H1 (cell line): ENCODE results near the gene NLRC5. TPM values are rescaled to one million over a fixed set of nuclear protein-coding genes. Genes with fewer than 3 reads are reported as not detected.

Source experiments
- ATF2 ChIP-seq: IDR thresholded peaks from 2 replicates; pipeline ENCODE4 v1.6.1; 2012; ENCODE audit warnings: low read length, inconsistent platforms
- ATF3 ChIP-seq: IDR thresholded peaks from 2 replicates; pipeline ENCODE4 v1.6.1; 2011; ENCODE audit warnings: low read depth, mild to moderate bottlenecking, low read length; ENCODE audit not compliant: insufficient read depth
- CTCF ChIP-seq, 3 experiments: IDR thresholded peaks; 1 replicate in 2 of 3; 2 replicates in 1 of 3; pipeline versions ENCODE4 v1.5.1 to v1.6.1; 2011; ENCODE audit warnings: low read length in 3 of 3, mild to moderate bottlenecking in 3 of 3, inconsistent platforms in 2 of 3, low read depth in 1 of 3, moderate library complexity in 1 of 3; ENCODE audit not compliant: insufficient read depth in 1 of 3; ENCODE audit errors: control extremely low read depth in 1 of 3
- MAFK ChIP-seq: IDR thresholded peaks from 2 replicates; pipeline ENCODE4 v1.6.1; 2012; ENCODE audit warnings: low read depth, mild to moderate bottlenecking, improper control_type of control experiment, low read length
- POLR2A ChIP-seq, 2 experiments: IDR thresholded peaks; 1 replicate in 1 of 2; 2 replicates in 1 of 2; pipeline ENCODE4 v1.6.1; 2011; ENCODE audit warnings: low read depth in 2 of 2, low read length in 2 of 2, mild to moderate bottlenecking in 2 of 2; ENCODE audit errors: control extremely low read depth in 1 of 2
- RNF2 ChIP-seq: fragments of 200-900, 300-1000 bp; sonication (generic); IDR thresholded peaks from 2 replicates; pipeline ENCODE4 v1.7.1; 2016; ENCODE audit warnings: borderline replicate concordance, low read depth, mild to moderate bottlenecking, antibody characterized with exemption, low read length; ENCODE audit not compliant: poor library complexity, severe bottlenecking; ENCODE audit errors: missing control alignments
- SP2 ChIP-seq: IDR thresholded peaks from 2 replicates; pipeline ENCODE4 v1.6.1; 2012; ENCODE audit warnings: mild to moderate bottlenecking, low read length, inconsistent platforms
- polyA plus RNA-seq, 7 experiments: library from polyadenylated mRNA; depleted of rRNA in 3 of 7; stranded (reverse) in 5 of 7; unstranded in 2 of 7; fragments of >200 nt in 5 of 7; fragments of 200-250 nt in 2 of 7; gene quantifications; 1 replicate in 5 of 7; 2 replicates in 1 of 7; 4 replicates in 1 of 7; pipeline versions ENCODE4 v1.2.1 to v1.2.3, GENCODE V29; 2011 to 2013; ENCODE audit warnings: missing spikeins in 2 of 7, mixed read lengths in 2 of 7
- total RNA-seq: library from RNA; stranded (reverse); fragmentation: NEBNext Ultra II Directional; extraction: Animal tissue kit (Norgen Biotek cat#: 25700); gene quantifications from 2 replicates; pipeline ENCODE4 v1.2.1, GENCODE V29; 2021

Gene NLRC5
- total and polyA plus RNA-seq, 2 of the 8 experiments (the other 6 are each of a cell fraction or from before 2014, with no cell fraction given), result 2.2 to 3.2 TPM

- TF ChIP-seq ATF2, result no peak
- no peak for TF ChIP-seq SP2
- TF ChIP-seq CTCF (IDR thresholded peaks at IDR 0.05; ENCODE audit: control extremely low read depth in 1 of 3, insufficient read depth in 1 of 3, low read depth in 1 of 3, low read length in 3 of 3), result no peak
- TF ChIP-seq RNF2, result no peak
- no peak for TF ChIP-seq POLR2A (IDR thresholded peaks at IDR 0.05; ENCODE audit: control extremely low read depth in 1 of 2, low read depth in 2 of 2, low read length in 2 of 2)
- TF ChIP-seq MAFK, result no peak
- no peak for TF ChIP-seq ATF3
These were observed 104.6 kb downstream of the NLRC5 start (continued) for GRCh38 chr16:57093666-57094564.
